ENCODE results near the gene LELP1.

The LELP1 gene

DNA sequence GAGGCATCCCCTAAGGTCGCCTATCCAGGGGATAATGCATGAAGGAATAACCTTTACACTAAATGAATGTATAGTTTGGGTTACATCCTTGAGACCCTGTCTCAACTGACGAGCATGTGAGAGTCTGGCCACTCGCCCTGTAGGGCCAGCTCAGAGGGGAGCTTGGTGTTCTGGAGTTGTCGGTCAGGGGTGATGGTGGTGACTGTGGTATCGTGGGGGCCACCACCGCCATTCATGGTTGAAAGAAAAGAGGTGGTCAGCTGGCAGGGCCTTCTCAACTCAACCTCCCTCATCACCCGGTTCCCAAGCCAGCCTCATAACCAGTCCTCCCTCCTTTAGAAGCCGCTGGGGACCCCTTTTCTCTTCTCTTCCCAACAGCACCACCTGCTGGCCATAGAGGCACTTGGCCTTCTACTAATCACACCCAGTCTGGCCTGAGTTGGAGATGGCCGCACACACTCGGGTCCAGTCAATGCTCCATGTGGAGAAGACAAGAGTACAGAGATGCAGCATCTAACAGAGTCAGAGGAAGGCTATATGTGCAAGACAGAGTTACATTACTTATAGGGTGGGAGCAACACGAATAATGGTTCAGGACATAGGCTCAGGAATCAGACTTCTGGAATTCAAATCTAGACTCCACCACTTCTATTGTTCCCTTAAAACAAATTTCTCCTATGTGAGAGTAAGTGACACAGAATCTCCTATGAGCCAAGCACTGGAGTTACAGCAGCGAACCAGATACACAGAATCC is 26.0 kb downstream of the LELP1 start:
- peak; percentile 58 for DNase-seq (ENCODE audit: low spot score)

DNA sequence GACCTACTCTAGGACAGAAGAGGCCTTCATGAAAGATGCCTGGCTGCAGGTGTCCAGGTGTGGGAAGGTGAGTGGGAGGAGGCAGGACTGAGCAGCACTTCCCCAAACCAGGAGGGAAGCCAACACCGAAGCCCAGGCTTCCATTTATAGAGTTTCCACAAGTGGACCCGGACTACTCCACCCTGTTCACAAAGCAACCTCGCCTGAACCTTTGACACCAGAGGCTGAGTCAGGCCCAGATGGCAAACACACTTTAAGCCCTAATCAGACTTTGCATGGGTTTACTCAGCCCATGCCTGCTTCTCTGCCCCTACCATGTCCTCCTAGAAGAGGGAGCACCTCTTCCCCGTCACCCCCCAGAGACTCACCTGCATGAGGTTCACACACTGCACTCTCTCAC is 28.1 kb downstream of the LELP1 start:
- DNase-seq (ENCODE audit: low spot score) = no peak

DNA sequence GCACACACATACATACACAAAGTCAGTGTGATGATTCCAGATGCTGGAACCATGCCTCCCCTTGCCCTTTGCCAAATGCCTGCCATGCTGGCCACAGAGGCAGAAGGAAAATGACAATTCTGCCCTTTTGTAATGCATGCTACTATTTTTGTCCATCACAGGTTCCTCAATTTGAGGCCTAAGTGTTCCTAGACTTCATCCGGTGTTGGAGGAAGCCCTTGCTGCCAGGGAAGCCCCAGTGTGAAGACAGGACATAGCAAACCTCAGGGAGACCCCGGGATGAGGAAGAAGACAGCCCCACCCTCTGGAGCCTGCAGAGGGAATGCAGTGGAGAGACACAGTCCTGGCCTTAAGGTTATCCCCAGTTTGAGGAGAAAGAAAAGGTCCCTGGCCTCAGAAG is 28.6 kb downstream of the LELP1 start:
- no peak for DNase-seq (ENCODE audit: low spot score)

DNA sequence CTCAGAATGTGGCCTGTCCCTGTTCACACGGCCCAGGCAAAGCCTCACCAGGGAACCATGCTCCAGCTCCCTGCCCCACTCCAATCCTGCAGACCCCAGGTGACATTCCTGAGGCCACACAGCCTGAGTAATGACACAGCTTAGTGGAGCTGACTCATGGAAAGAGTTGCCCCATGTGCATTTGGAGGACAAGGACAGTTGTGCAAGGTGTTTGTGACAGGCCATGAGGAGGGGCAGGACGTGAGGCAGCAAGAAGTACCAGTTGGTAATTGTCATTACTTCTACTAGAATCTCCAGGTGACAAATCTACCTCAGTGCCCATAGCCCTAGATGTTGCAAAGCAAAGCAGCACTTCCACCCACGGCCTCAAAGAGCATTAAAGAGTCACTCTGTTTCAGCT is 29.3 kb downstream of the LELP1 start:
- no peak for DNase-seq (ENCODE audit: low spot score)

DNA sequence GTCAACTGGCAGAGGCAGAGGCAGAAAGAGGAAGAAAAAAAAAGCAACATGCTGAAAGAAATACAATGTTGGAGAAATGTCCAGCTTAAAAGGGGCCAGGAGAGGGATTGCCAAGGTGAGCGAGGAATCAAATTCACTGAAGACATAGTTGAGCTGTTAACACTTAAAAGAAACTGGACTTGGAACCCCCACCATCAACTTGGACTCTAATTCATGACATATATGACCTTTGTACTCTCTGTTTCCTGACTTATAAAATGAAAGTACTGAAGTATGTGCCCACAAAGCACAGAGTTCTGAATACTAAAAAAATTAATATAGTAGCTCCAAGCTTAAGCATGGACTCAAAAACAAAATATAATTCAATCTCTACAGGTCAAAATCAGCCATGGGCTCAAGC is 30.2 kb downstream of the LELP1 start:
- DNase-seq (ENCODE audit: low spot score) = no peak

DNA sequence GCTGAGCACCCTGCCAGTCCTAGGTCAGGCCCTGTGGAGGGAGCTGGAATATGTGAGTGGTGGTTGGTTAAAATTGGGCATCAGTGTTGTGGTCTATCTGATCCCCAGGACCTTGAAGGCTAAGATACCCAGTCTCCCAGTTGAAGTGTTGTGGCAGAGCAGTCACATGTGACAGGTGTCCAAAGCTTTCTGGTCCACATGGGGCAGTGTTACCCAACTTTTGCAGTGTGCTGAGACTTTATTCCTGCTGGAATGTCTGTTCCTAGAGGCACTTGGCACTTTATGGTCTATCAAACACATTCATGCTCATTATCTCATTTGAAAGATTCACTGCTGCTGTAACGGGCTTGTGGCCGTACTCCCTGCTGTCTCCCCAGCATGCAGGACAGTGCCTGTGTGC is 35.3 kb downstream of the LELP1 start:
- DNase-seq (ENCODE audit: low spot score) = no peak

DNA sequence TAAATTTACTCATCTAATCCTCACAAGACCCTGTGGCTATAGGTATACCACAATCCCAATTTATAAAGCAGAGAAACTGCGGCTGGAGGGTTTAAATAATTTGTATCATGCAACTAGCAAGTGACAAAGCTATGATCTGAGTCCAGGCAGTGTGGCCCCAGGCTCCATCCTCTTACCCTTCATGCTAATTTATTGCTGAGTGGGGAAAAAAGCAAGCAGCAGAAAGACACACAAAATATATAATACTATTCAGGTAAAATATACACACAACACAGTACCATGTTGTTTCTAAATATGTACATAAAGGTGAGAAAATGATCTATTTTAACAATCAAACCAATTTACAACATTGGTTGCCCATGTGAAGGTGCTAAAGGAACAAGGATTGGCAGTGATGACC is 38.9 kb downstream of the LELP1 start:
- DNase-seq (ENCODE audit: low spot score) = no peak

DNA sequence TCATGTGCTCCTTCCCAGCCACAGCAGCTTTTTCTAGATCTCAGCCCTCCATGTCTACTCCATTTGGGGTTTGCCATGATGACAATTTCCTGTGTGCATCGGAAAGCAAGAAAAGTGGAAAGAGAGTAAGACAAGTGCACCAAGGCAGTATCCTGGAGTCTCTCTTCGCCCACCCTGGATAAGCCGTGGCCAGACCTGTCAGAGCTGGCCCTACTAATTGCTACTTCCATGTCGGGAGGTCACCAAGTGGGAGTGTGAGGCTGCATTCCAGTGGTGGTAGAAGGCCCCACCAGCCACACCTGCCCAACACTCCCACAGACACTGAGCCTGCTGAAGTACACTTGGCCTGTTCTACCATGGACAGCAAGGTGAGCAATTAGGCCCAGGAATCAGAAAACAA is 42.2 kb downstream of the LELP1 start:
- no peak for DNase-seq (ENCODE audit: low spot score)

DNA sequence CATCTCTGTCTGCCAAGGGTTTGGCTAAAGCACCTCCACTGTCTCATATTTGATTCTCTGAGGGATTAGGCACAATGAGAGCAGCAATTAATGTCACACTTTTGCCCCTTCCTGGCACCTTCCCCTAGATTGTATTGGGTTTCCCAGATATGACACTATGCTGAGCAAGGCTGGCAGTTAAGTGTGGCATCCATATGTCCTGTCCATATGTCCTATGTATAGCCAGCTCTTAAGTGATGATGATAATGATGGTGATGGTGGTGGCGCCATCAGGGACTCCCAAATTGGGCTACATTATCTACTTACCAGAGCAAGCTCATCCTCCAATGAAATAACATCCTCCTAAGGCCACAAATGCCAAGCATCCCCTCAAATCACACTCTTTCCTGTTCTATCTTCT is 42.8 kb downstream of the LELP1 start:
- no peak for DNase-seq (ENCODE audit: low spot score)

DNA sequence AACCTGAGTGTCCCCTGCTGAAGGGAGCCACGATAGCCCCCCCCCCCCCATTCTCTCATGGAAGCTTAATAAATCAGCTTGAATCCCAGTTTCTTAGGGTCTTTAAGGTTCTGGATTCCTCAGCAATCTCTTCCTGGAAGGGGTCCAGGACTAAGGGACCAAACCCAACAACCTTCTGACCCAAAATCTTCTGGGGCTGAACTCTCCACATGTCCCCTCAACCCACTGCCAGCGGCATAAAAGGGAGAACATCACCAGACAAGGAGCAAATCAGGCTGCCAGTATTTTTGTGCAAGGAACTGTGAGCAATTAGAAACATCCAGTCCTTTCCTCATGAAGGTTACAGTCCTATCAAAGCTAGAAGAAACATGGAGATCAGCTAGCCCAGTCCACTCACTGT is 43.6 kb downstream of the LELP1 start:
- DNase-seq (ENCODE audit: low spot score) = no peak

DNA sequence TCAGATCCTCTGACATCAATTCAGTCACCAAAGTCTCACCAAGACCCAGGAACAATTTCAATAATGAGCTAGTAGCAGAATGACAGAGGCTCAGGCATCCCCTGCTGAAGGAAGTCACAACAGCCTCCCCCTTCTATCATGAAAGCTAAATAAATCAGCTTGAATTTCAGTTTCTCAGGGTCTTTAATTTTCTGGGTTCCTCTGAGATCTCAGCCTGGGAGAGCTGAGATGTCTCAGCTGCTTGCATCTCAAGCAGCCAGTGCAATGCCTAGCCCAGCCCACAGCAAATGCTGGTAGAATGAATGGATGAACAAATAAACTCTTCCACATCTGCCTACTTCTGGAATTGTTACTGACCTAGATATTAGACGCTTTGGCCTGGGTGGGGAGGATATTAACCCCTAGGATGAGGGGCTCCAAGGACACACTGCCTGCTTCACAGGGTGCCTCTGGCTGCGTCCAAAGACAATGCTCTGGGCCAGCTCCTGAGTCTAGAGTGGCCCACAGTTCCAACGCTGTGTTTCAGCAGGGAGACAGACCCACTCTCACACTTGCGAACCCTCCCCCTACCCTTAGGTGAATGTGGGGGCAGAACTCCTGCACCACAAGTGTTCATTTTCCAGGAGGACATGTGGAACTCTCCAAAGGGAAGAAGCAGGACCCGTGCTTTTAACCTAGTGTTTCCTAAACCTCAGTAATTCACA is 45.1 kb downstream of the LELP1 start:
- DNase-seq (ENCODE audit: low spot score) = no peak

DNA sequence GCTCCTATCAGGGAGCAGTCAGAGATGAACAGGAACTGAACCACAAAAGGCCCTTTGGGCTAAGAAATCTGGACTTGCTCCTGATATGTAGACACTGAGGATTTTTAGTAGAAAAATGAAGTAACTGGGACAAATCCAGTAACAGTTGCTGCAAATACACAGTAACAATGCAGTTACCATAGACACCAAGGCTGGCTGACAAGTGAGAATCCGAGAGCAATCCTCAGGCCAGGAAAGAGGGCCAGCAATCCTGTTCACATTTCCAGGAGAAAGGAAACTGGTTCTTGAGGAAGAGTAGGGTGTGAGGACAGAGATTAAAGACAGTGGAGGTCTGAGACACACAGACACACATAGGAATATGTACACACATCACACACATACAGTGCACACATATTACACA is 46.9 kb downstream of the LELP1 start:
- DNase-seq (ENCODE audit: low spot score) = no peak

DNA sequence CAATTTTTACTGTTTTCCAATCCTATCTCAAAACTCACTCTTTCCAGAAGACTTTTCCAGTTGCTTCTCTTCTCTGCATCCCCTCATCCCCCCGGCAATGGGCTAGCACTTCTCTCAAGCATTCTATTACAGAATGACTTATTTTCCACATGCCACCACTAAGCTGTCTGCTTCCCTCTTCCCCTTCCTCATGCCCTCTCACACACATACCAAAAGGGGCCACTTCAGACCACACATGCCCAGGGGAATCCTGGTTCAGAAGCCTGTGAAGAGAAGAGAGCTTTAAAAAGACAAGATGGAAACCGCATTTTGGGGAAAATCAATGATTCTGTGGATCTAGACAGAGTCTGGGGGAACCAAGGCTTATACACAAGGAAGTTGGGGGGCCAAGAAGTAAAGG is 47.9 kb downstream of the LELP1 start:
- DNase-seq (ENCODE audit: low spot score) = no peak

DNA sequence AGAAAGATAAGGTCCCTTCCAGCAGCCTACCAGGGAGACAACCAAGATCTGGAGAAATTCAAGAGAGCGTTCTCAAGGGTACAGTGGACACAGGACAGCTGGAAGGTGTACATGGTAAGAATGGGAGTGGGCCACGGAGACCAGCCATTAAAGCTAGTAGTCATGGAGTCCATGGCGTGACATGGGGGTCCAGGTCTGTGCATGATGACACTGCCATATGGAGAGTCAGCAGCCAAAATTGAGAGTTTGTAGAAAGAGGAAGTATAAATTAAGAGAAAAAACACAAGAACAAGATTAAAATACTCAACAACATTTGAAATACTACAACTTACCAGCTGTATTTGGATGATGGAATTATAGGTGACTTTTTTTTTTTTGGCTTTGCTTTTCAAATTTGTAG is 48.3 kb downstream of the LELP1 start:
- no peak for DNase-seq (ENCODE audit: low spot score)

DNA sequence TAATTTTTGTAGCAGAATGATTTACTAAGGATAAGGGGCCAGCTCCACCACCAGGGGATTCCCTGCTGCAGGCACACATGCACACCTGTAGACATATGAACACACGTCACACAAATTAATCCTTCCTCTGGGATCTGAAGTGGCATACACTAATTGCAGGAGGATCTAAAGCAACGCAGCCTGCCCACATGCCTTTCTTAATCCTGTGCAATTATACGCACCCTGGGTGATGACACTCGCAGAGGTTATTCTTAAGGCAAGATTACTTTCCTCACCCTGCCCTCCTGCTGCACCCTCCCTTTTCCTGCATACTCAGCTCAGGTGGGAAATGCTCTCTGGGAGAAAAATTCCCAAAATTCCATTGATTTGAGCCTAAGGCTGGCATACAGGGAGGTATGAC is 48.8 kb downstream of the LELP1 start:
- no peak for DNase-seq (ENCODE audit: low spot score)

DNA sequence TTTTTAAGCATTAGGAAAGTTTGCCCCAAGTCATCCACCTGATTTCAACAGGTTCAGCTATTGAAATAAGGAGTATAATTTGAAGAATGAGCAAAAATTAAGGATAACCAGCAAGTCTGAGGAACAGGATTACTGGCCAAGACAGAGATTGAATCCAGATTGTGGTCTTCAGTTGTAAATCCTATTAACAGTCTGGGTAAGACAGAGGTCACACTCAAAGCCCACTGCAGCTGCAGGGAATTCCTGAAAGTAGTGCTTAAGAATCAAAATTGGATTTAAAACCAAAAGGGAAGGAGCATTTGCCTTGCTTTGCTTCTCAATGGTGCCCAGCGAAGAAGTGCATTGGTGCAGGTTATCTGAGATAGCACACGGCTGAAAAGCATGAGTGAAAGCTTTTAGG is 49.8 kb downstream of the LELP1 start:
- no peak for DNase-seq (ENCODE audit: low spot score)

DNA sequence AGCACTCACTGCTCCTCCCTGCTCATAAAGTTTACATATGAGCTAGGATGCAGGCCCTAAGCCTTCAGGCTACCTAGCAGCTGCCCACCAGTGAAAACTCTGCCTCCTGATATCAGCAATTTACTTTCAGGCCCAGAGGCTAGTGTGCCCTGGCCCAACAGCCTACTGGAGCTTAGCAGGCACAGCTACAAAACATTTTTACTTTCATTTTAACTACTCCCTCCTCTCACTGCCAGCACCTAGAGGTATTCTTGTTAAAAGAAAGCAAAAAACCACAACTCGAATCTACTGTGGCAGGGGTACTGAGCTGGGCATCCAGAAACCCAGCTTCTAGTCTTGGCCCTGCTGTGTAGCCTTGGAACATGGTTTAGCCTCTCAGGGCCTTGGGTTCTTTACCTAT is 50.5 kb downstream of the LELP1 start:
- DNase-seq (ENCODE audit: low spot score) = no peak
